HG03432 (cell line): Measurements from ENCODE around the gene ESF1.
A peak's percentile ranks its signal among the peaks of the same experiment; 100 is the strongest.
"Not testable (repeated sequence)": the region's sequence is repeated elsewhere in the genome, so short reads cannot be mapped to it uniquely, and the experiment has no call there.

ENCODE experiments used
- ATAC-seq: cut with Tn5 transposase; IDR thresholded peaks from one replicate; pipeline ENCODE4 v1.9.1; 2021; ENCODE audit warnings: mild to moderate bottlenecking, moderate library complexity; ENCODE audit not compliant: unreplicated experiment

ESF1 gene

GRCh38 chr20:13788167-13788834, 3.6 kb upstream of the ESF1 start:
- peak; percentile 28 for ATAC-seq

- no peak for ATAC-seq
Observed at GRCh38 chr20:13786143-13786828, 1.6 kb upstream of the ESF1 start.

- peak; percentile 7 for ATAC-seq
Observed at GRCh38 chr20:13784271-13784892, 337 bp downstream of the ESF1 start.

- ATAC-seq, result no peak
Observed at GRCh38 chr20:13783528-13783927, 1.2 kb downstream of the ESF1 start.

- ATAC-seq, result peak; percentile 61
Observed at GRCh38 chr20:13778827-13779226, 5.9 kb downstream of the ESF1 start.

GRCh38 chr20:13777171-13777601, 7.5 kb downstream of the ESF1 start:
- ATAC-seq, result no peak

GRCh38 chr20:13775867-13776266, 8.9 kb downstream of the ESF1 start:
- no peak for ATAC-seq

GRCh38 chr20:13772529-13772928, 12.2 kb downstream of the ESF1 start:
- no peak for ATAC-seq

- ATAC-seq, result peak; percentile 57
Observed at GRCh38 chr20:13771853-13772453, 12.8 kb downstream of the ESF1 start.

GRCh38 chr20:13770141-13770540, 14.6 kb downstream of the ESF1 start:
- no peak for ATAC-seq

- ATAC-seq, result no peak
Observed at GRCh38 chr20:13765868-13766416, 18.8 kb downstream of the ESF1 start.

- ATAC-seq, result no peak
Observed at GRCh38 chr20:13765299-13765698, 19.4 kb downstream of the ESF1 start.

- not testable (repeated sequence) for ATAC-seq
Observed at GRCh38 chr20:13760451-13760946, 24.2 kb downstream of the ESF1 start.

- no peak for ATAC-seq
Observed at GRCh38 chr20:13758884-13759283, 25.8 kb downstream of the ESF1 start.

GRCh38 chr20:13756551-13756950, 28.2 kb downstream of the ESF1 start:
- ATAC-seq, result no peak

- ATAC-seq, result no peak
Observed at GRCh38 chr20:13755809-13756208, 28.9 kb downstream of the ESF1 start.

GRCh38 chr20:13753436-13754036, 31.2 kb downstream of the ESF1 start:
- ATAC-seq, result no peak

GRCh38 chr20:13749811-13750210, 34.9 kb downstream of the ESF1 start:
- ATAC-seq, result no peak

- ATAC-seq, result no peak
Observed at GRCh38 chr20:13745784-13746183, 38.9 kb downstream of the ESF1 start.

- no peak for ATAC-seq
Observed at GRCh38 chr20:13744352-13744751, 40.4 kb downstream of the ESF1 start.

- no peak for ATAC-seq
Observed at GRCh38 chr20:13741879-13742278, 42.8 kb downstream of the ESF1 start.
